NCI-H446 treated with DMSO at 0.1 percent for 48 hours (cell line): Measurements from ENCODE around the gene ANK2.

Experiments
- DNase-seq: peaks from one replicate; lab custom pipeline; 2025; lab: John Stamatoyannopoulos, UW

The ANK2 gene

DNA sequence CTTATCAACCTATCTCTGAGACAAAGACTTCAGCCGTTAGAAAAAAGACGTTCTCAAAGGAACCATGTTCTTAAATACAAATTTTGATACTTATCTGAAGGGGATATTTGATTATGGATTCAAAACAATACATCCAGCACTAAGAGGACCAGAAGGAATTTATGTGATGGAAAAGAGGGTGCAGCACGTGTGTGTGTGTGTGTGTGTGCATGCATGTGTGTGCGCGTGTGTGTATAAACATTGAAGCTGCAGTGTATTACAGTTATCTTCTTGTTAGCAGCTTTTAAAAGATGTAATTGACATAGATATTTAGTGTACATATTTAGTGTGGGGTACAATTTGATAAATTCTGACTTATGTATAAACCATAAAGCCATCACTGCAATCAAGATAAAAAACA is 44.9 kb downstream of the ANK2 start:
- DNase-seq, result no peak

DNA sequence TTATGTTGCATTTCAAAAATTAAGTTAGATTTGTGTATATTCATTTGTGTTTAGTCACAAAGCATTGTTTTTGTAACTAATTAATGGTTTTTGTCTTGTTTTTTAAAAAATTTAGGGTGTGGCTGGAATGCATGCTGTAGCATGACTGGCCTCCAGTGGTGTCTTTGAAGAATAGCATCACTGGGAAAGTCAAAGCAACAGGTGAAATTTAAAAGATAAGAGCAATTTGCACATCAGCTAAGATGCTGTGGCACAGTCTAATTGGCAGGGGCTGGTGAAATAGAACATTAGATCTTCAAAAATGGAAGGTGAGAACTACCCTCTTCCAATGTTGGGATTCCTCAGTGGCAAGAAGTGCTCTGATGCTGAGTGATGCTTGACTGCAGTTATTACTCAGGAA is 45.3 kb downstream of the ANK2 start:
- DNase-seq, result peak; percentile 26

DNA sequence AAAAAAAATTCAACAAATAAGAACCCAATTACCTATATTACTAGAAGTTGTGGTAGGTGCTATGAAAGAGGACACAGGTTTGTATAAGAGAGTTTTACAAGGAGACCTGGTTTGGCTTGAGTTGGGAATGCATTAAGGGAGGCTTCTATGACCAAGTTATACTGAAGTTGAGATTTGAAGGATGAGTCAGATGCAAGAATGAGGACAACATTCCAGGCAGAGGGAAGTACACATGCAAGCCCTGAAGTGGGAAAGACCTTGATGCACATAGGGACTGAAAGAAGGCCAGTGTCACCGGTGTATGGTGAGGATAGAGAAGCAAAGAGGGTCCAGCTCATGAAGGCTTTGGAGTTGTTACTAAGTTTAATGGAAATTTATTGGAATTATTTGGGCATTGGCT is 52.2 kb downstream of the ANK2 start:
- no peak for DNase-seq

DNA sequence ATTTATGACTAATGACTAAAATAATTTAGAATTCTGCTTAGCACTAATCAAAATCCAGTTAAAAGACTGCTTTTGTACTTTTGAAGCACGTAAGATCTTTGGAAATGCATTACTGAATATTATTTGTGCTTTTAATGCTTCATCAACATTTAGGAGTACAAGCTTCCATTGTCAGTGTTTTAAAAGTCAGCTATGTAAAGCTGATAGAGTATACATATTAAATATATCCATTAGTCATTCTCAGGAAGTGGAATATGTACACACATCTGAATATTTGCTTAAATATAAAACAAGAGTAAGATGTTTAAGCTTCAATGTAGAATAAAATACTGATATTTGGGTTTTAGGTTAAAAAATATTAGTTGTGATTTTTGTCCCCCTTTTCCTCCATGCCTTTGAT is 54.1 kb downstream of the ANK2 start:
- DNase-seq, result no peak

DNA sequence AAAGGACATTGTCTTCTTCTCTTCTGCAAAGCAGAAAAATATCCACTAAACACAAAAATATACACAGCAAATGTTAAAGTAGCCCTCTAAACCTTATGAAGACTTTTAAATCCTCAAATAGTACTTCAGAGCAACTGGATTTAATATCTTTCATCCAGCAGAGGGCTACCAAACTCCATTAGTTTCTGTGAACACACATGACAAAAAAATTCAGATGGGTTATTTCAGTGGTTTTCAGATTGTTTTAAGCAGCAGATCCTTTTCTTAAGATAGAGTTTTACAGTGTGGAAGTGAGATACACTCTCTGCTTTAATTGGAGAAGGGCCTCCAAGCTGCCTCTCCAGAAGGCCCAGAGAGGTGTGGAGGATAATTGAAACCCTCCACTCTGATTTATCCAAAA is 56.7 kb downstream of the ANK2 start:
- DNase-seq, result peak; percentile 41

DNA sequence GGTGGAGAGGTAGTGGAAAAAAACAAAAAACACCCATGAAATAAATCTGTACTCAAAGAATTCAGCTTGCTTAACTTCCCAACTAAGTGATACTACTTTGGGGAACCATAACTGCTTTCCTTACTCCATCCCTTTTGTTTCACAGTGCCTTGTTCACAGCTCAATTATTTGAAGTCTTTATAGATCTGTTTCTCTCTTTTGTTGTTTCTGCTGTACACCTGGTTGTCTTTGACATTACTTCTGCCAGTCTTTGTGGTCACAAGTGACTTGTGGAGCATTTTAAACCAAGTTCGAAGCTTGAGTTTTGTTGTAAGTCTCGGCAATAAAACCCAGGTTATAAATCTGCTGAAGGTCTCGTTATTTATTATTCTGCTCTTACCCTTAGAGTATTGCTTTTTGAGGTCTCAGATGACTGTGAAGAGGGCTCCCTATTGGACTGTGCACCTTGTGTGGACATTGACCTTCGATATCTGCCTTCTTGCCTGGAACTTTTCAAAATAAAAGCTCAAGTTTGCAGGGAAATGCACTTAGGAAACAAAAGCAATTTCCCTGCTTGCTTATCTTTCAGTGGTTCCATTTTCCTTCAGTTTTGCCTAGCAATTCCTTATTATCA is 59.8 kb downstream of the ANK2 start:
- no peak for DNase-seq

DNA sequence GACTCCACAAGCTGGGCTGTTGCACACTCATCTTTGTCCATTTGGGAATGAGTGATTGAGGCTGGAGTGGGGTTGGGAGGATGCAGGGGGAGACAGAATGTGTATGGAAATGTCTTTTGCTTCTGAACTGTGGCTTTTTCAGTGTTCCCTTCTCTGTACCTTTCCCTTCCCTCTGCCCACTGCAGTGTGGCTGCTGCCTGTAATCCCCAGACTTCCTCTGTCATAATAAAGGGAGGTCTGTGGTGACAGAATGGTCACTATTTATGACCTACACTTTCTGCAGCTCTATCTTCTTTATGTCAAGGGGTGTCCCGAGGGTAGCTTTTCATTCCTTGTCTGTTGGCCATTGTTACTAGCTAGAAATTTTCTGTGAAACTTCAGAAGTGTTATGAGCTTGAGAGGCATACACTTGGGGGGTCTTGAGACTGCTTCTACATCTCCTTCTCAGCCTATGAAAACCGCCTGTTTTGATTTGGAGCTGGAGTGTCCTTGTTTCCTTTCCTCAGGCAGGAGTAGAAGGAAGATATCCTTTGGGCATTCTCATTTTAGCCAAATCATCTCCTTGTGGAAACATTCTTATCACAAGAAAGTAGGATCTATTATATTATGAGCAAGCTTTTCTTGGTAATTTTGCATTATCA is 63.0 kb downstream of the ANK2 start:
- DNase-seq, result no peak

DNA sequence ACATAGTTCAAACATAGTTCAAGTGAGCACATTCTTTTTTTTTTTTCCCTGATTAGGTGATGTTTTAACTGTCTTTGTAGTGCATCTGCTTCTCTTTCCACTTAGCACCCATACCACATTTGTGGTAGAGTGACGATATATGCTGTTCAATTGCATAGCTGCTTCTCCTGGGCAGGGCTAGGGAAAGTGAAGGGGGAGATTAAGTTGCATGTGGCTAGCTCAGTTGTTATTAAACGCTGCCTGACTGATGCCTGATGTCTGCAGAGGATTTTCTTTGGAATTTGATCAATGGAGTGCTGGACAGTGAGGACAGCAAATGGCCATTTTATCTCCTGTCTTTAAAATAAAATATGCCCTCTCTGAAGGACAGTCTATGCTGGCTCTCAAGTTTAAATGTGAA is 63.7 kb downstream of the ANK2 start:
- no peak for DNase-seq

DNA sequence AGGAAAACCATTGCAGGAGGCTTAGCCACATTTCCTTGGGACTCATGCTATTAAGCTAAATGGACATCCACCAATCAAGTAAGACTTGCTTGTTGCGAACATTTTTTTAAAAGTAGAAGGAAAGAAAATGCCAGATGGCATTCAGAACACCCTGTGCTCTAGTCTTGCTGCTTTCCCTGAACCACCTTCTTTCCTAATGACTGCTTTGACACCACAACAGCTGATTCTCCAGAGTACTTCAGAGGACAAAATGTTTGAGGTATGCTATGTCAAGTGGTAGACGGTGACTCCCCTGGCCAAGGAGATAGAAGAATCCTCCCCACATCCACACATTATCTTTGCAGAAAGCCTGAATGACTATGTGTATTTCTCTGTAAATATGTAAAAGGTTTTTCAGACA is 65.4 kb downstream of the ANK2 start:
- no peak for DNase-seq

DNA sequence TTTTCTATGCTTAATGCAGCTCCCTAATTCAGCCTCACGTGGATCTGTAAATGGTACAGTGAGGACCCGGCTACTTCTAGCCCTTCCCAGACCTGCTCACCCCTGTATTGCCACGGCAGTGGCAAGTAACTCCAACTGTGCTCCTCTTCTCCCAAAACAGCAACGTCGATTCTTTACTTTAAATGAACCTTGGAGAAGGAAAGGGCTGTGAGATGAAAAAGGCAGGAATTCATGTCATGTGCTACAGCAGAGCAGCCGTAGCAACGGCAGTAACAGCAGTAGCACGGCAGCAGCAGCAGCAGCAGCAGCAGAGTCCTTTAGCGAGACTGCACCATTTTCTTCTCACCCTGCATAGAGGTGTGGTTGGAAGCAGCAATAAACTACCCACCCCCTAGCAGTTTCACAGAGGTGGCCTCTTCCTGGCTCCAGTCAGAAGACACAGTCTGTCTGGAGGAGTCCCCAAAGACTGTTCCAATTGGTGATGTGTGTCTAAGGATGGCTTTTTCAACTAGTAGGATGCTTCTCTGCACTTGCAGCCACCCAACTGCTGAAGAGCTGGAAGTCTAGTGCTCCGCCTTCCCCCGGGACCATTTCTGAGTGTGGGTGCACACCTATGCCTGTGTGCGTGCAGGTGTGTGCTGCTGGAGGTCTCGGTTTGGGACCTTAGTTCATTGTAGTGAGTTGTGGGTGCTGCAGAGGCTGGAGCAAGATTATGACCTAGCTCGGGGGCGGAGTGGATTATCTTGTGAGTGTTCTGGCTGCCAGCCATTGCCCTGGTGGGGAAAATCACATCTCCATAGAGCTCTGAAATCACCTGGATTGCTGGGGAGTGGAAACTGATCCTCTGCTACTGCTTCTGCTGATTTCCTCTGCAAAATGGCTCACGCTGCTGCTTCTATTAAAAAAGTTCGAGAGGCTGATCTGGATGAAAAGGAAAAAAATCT is 67.2 kb downstream of the ANK2 start:
- DNase-seq, result no peak

DNA sequence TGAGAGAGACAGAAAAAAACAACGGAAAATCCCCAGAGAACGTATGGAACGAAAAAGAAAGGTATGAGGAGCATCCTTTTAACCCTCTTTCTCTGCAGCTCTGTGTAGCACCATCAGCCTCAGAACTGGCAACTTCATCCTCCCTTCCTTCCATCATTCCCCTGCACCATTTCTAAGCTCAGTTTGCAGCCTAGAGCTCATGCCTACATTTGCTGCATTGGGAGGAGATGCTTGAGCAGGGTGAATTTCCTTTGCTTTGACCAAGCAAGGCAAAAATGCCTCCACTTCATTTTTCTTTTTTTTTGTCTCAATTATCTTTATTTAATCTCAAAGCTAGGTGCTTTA is 67.9 kb downstream of the ANK2 start:
- no peak for DNase-seq

DNA sequence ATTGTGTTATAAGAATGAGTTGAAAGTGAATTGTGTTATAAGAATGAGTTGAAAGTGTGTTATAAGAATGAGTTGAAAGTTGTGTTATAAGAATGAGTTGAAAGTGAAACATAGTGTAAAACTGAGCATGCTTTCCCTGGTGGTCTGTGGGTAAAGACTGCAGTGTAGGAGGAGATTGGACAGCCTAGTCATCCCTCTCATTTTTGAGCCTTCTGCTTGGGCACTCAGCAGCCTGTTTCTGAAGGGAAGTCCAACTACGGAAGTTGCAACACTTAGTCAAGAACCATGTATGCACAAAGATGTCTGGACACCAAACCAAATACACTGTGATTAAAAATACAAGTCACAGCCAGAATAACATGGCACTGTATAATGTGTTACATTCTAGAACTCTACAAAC is 72.6 kb downstream of the ANK2 start:
- no peak for DNase-seq

DNA sequence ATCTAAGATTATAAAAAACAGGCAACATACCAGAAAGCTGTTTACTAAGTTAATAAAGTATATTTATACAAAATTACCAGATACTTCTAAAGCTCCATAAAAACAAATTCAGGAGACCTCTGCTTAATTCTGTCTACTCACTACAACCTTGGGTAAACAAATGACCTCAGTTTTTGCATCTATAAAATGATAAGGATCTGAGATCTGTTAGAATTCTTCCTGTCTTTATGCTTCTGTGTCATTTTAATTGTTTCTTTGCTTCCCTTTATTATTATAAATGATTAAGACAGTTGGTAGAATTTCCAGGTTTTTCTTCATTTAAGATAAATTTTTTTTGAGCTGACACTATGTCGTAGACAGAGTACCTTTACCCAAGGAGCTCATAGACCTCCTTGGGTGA is 76.0 kb downstream of the ANK2 start:
- DNase-seq, result no peak

DNA sequence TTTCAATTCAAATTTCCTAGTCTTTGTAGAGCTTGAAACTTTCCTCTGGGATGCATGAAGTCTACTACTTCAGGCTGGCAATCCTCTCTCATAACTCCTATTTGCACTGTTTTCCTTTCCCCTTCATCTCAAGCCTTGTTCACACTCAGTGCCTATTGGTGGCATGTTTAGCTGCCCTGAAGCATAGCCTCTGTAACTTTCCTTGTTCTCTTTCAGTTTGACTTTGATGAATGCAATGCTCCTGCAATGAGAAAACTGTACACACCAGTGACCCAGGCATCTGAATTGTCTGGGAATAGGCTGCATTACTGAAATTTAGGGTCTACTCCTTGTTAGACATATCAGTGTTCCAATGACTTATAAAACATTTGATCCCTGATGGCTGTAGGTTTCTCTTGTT is 81.7 kb downstream of the ANK2 start:
- no peak for DNase-seq

DNA sequence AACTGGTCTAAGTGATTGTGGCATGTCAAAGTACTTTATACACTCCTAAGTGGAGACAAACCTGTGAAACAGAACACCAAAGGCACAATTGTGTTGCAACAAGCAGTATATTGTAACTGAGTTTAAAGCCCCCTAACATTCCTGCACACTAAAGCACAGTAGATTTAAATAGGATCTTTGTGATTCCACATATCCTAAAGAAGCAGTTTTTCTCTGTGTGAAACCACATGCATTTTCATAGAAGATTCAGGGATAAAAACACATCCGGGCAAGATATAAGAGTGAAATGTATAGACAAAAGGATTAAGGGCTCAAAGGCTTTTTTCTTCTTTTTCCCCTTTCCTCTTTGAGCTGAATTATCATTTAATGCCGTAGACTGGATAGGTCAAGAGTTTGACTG is 82.2 kb downstream of the ANK2 start:
- no peak for DNase-seq

DNA sequence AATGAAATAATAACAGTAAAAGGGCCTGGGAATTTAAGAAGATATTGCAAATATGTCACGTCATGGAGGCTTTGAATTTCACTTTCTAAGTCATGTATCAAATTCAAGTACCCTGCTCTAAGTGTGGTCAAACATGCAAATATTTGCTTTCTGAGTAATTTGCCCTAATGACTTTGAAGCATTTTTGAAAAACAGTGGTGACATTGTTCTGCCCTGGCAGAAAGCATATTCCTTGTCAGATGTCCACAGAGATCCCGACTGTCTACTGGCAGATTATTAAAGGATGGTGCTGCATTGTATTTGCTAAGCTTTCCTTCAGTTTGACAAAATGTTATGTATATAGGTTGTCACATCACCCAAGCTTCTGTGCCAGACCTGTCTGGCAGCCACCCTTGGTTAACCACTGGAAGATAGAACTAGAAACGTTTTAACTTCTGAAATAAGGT is 92.5 kb downstream of the ANK2 start:
- no peak for DNase-seq

DNA sequence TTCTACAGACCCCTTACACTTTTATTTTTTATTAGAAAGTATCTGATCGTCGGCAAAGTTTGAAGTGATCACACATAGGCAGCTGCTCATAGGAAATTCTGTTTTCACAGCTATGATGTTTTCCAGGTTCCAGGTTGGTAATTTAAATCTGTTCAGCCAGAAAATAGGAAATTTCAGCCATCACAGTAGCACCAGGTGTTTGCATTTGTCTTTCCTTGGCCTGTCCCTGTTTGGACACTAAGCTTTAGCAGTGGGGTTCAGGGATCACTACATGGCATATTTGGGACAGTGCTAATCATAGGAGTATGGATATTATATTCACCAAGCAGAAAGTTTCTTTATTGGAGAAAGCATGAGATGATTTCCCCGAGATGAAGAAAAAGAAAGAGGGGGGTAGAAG is 92.9 kb downstream of the ANK2 start:
- DNase-seq, result no peak

DNA sequence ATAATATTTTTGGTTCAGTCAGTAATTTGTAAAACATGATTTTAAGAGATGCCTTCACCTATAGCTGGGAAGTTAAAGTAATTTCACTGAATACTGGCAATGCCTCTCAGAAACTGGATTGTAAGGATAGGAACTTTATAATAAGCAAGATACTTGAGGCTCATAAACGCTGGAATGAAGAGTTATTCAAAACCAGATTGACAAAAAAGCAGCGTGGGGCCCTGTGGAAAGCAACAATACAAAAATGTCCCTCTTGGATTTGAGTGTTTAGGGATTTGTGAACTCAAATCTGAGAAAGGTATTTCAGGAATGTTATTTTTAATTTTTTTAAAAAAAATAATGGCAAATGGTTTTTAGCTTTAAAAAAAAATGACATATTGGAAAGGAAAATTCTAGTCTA is 94.6 kb downstream of the ANK2 start:
- DNase-seq, result no peak

DNA sequence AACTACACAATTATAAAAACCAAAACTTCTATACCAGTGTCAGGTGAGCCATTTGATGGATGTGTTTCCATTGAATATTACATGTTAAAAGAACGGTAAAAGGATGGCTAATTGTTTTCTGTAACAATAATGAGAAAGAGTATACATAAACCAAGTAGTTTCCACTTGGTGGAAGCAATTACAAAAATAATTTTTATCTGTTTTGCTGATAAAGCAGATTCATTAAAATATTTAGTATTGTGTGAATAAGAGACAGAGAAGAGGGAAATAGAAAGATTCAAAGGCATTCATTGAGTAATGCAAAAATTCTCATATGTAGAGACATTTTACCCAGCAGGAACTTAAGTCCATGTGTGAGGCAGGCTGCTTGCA is 95.7 kb downstream of the ANK2 start:
- no peak for DNase-seq

DNA sequence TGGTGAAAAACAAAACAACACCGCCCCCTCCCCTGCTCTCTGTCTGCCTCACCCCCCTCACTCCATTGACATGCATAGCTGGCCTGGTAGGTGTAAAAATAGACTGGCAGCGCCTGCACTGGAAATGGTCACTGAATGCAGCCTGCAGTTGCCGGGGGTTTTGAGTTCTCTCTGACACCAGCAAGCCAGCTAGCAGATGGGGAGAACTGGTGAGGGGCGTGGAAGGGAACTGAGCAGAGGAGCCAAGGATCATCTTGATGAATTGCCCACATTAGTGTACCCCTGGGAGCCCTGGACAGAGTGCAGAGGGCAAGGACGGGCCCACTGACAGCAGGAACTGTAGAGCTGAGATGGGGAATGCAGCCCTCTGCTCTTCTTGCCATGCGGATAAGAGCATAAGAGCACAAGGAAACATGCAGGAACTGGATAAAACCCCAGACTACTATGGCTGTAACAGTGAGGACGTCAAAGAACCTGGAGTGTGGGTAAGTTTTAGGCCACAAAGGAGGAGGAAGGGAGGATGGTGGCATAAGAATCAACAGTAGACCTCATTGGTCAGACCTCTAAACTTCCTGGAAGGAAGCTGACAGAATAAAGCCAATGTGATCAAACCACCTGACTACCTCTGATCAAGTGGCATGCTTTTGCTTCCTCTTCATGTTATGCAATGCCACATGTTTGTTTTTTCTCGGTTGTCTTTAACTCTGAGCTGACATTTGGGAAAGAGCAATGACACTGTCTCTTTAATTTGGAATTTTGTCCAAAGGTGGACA is 96.3 kb downstream of the ANK2 start:
- no peak for DNase-seq

DNA sequence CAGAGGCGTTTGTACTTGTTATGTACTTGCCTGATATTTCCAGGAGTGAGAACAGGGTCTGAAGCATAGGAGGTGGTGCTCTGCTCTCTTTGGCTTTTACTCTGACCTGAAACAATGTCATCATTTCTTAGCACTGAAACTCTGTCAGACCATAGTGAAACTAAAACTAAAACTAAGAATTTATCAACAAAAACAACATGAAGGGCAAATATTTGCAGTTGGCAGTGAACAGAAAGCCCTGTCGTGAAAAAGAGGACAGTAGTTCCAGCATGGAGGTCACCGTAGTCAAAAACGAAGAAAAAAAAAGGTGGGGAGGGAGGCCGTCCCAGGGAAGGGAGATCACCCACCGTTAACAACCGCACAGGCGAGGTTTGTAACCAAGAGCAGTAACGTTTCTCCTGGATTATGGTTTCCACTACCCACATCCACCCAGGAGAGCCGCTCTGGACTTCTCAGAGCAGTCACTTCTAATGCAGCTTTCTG is 97.5 kb downstream of the ANK2 start:
- no peak for DNase-seq

DNA sequence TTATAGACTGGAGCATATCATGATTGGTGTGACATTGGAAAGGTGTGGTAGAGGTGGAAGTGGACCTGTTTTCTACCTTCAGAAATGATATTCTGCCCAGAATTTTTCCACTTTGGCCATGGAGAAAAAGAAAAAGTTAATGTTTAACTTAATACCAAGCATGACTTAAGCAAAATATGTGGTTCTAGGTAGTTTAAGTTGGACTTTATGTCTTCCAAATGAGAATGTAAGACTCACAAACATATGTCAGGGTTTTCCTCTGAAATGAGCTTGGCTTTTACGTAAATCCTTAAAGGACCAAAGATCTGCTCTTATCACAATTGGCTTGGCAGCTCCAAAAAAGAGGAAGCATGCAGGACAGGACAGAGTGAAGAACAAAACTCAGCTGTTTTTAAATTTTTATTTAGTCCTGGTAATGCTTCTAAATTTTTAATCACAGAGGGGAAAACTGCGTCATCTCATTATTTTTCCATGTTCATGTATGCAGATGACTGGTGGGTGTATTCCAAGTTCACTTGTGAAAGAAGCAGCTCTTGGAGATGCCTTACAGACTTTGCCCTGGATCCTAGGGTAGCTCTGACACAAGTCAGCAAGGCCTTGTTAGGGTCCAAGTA is 98.2 kb downstream of the ANK2 start:
- DNase-seq, result no peak
